HCT116 (cell line): ENCODE measurements around the gene TRIM23. TPM values are rescaled to one million over a fixed set of nuclear protein-coding genes. Genes with fewer than 3 reads are reported as not detected.

ENCODE experiments used
- ATAC-seq: fragments of 200-7000 bp; cut with Tn5 transposase; 2 replicates; pipeline ENCODE4 v1.9.1; 2020; ENCODE audit warnings: mild to moderate bottlenecking, moderate library complexity
- BruUV-seq: library from RNA; stranded (reverse); fragments of 400-500 nt; replicated peaks from 2 replicates; lab custom pipeline; 2021; lab: Mats Ljungman, UMichigan
- CTCF ChIA-PET: fragments of 300-600 bp; sonication (Branson Sonifier 250); formaldehyde crosslinking; loops from one replicate; lab custom pipeline; 2021; ENCODE audit warnings: antibody characterized with exemption; lab: Charles Lee
- POLR2A ChIA-PET: fragments of 300-600, 350-600 bp; sonication (Branson Sonifier 250); formaldehyde crosslinking; loops from one replicate; lab custom pipeline; 2021; ENCODE audit warnings: antibody characterized with exemption; lab: Charles Lee
- RAD21 ChIA-PET, 2 experiments: fragments of 300-600 bp; sonication (Branson Sonifier 250); formaldehyde crosslinking; loops; one replicate each; lab custom pipeline; 2023; ENCODE audit warnings: low total read pairs in 2 of 2; ENCODE audit not compliant: uncharacterized antibody in 2 of 2, unreplicated experiment in 2 of 2, low non-redundant PET in 1 of 2; lab: Charles Lee
- DNase-seq: peaks from one replicate; pipeline ENCODE4 v3.0.0-alpha.2; 2010; ENCODE audit warnings: low read depth, low spot score
- H2AFZ ChIP-seq: fragments of 200-600 bp; shearing (Covaris generic), sonication (generic); 2 replicates; pipeline ENCODE4 v1.6.1; 2017; ENCODE audit warnings: low read depth, mixed run types, mixed read lengths, antibody characterized with exemption, low read length; ENCODE audit not compliant: poor library complexity, severe bottlenecking
- H3K27ac ChIP-seq: 2 replicates; pipeline ENCODE4 v1.5.1; 2012; ENCODE audit warnings: low read depth, low read length
- H3K27me3 ChIP-seq: fragments of 200-600 bp; sonication (generic); 2 replicates; pipeline ENCODE4 v1.6.1; 2016; ENCODE audit warnings: mixed run types, low read length, mixed read lengths; ENCODE audit not compliant: insufficient read depth
- H3K36me3 ChIP-seq, 2 experiments: fragments of 200-500 bp in 1 of 2; fragments of 200-600 bp in 1 of 2; sonication (Bioruptor generic) in 1 of 2; sonication (generic) in 1 of 2; 2 replicates each; pipeline versions ENCODE4 v1.5.1 to v1.6.1; 2014 to 2016; ENCODE audit warnings: low read length in 2 of 2, inconsistent platforms in 1 of 2, mixed read lengths in 1 of 2, mixed run types in 1 of 2; ENCODE audit not compliant: insufficient read depth in 2 of 2, control insufficient read depth in 1 of 2
- H3K4me1 ChIP-seq, 2 experiments: fragments of 200-600 bp in 1 of 2; sonication (generic) in 1 of 2; 2 replicates each; pipeline versions ENCODE4 v1.5.1 to v1.6.1; 2012 to 2017; ENCODE audit warnings: low read length in 2 of 2, inconsistent platforms in 1 of 2, mild to moderate bottlenecking in 1 of 2, mixed read lengths in 1 of 2, mixed run types in 1 of 2, moderate library complexity in 1 of 2; ENCODE audit not compliant: insufficient read depth in 2 of 2, control insufficient read depth in 1 of 2
- H3K4me2 ChIP-seq: fragments of 200-600 bp; sonication (generic); 2 replicates; pipeline ENCODE4 v1.6.1; 2017; ENCODE audit warnings: mixed run types, low read length, mixed read lengths
- H3K4me3 ChIP-seq, 2 experiments: fragments of 200-600 bp in 1 of 2; sonication (generic) in 1 of 2; replicated peaks in 1 of 2; 2 replicates each; pipeline ENCODE4 v1.5.1; 2011 to 2016; ENCODE audit warnings: low read length in 2 of 2, control low read depth in 1 of 2, low read depth in 1 of 2, mild to moderate bottlenecking in 1 of 2, mixed read lengths in 1 of 2, mixed run types in 1 of 2
- H3K79me2 ChIP-seq: fragments of 200-600 bp; sonication (generic); 2 replicates; pipeline ENCODE4 v1.6.1; 2017; ENCODE audit warnings: mild to moderate bottlenecking, mixed run types, low read length, moderate library complexity, mixed read lengths; ENCODE audit not compliant: insufficient read depth
- H3K9ac ChIP-seq: fragments of 200-600 bp; sonication (generic); 2 replicates; pipeline ENCODE4 v1.6.1; 2016; ENCODE audit warnings: low read length, mixed read lengths
- H3K9me2 ChIP-seq: fragments of 200-600 bp; sonication (generic), shearing (Covaris generic); 2 replicates; pipeline ENCODE4 v1.6.1; 2017; ENCODE audit warnings: mixed run types, mild to moderate bottlenecking, moderate library complexity; ENCODE audit not compliant: insufficient read depth
- H3K9me3 ChIP-seq, 2 experiments: fragments of 200-500 bp in 1 of 2; fragments of 200-600 bp in 1 of 2; sonication (Bioruptor generic) in 1 of 2; sonication (generic) in 1 of 2; 2 replicates each; pipeline ENCODE4 v1.6.1; 2014 to 2017; ENCODE audit warnings: low read length in 2 of 2, mixed read lengths in 2 of 2, inconsistent platforms in 1 of 2, low read depth in 1 of 2, mild to moderate bottlenecking in 1 of 2, mixed run types in 1 of 2, moderate library complexity in 1 of 2; ENCODE audit not compliant: control insufficient read depth in 1 of 2, insufficient read depth in 1 of 2
- H4K20me1 ChIP-seq: fragments of 200-600 bp; sonication (generic), shearing (Covaris generic); 2 replicates; pipeline ENCODE4 v1.6.1; 2017; ENCODE audit warnings: mixed run types, mild to moderate bottlenecking, moderate library complexity; ENCODE audit not compliant: insufficient read depth
- EZH2phosphoT487 ChIP-seq: fragments of 200-600 bp; IDR thresholded peaks from 2 replicates; pipeline ENCODE4 v1.6.1; 2018; ENCODE audit warnings: antibody characterized with exemption, borderline replicate concordance
- FOSL1 ChIP-seq: IDR thresholded peaks from 2 replicates; pipeline ENCODE4 v1.6.1; 2012; ENCODE audit warnings: low read depth
- SIN3A ChIP-seq: IDR thresholded peaks from 2 replicates; pipeline ENCODE4 v1.6.1; 2012; ENCODE audit warnings: low read depth
- SRF ChIP-seq: IDR thresholded peaks from 2 replicates; pipeline ENCODE4 v1.6.1; 2012; ENCODE audit warnings: low read depth
- TCF7L2 ChIP-seq: IDR thresholded peaks from 2 replicates; pipeline ENCODE4 v1.7.0; 2011; ENCODE audit warnings: borderline replicate concordance, inconsistent platforms; ENCODE audit not compliant: insufficient read depth, insufficient read length; ENCODE audit errors: extremely low read depth
- intact Hi-C: fragments of 100-400 bp; cut with micrococcal nuclease; formaldehyde crosslinking; loops from 2 replicates; pipeline ENCODE4 v1.10.0; 2022
- total RNA-seq: library from RNA; stranded (reverse); gene quantifications from one replicate; pipeline ENCODE4 v1.2.1, GENCODE V29; 2021; ENCODE audit not compliant: unreplicated experiment
- TF ChIP-seq, protein P1 (sequence below): IDR thresholded peaks from 2 replicates; pipeline ENCODE4 v1.6.1; 2012
- TF ChIP-seq, protein P2 (sequence below), 3 experiments: fragments of 200-600 bp in 1 of 3; sonication (generic) in 1 of 3; IDR thresholded peaks in 2 of 3; conservative IDR thresholded peaks in 1 of 3; 2 replicates each; pipeline ENCODE4 v1.5.1; 2012 to 2017; ENCODE audit warnings: low read depth in 2 of 3, low read length in 2 of 3, antibody characterized with exemption in 1 of 3, borderline replicate concordance in 1 of 3, control low read depth in 1 of 3, mild to moderate bottlenecking in 1 of 3, mixed read lengths in 1 of 3, mixed run types in 1 of 3, moderate library complexity in 1 of 3; ENCODE audit not compliant: insufficient read depth in 1 of 3
- TF ChIP-seq, protein P3 (sequence below): IDR thresholded peaks from 2 replicates; pipeline ENCODE4 v1.6.1; 2011; ENCODE audit warnings: mild to moderate bottlenecking, low read length, moderate library complexity; ENCODE audit not compliant: insufficient replicate concordance; ENCODE audit errors: extremely low read depth
- TF ChIP-seq, protein P4 (sequence below): IDR thresholded peaks from 2 replicates; pipeline ENCODE4 v1.6.1; 2012; ENCODE audit warnings: low read depth

TRIM23 gene
- total RNA-seq, 1 experiment from 2014 or later: 12.2 TPM

DNA sequence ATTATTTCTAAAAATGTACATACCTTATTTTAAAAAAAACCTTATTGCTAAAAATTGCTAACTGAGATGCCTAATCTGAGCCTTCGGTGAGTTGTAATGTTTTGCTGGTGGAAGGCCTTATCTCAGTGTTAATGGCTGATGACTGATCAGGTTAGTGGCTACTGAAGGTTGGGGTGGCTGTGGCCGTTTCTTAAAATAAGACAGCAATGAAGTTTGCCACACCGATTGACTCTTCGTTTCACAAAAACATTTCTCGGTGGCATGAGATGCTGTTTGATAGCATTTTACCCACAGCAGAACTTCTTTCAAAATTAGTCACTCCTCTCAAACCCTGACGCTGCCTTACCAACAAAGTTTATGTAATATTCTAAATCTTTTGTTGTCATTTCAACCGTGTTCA is 75.9 kb downstream of the TRIM23 start:
- ATAC-seq: no peak
- Histone ChIP-seq H3K9ac (no peak overlapping the region), H3K9me2 (no peaks in the 10 kb centered on the region), H3K9me3 (no peaks in the 10 kb centered on the region), H3K4me3 (no peak overlapping the region), H4K20me1 (no peaks in the 10 kb centered on the region), H3K4me2 (no peak overlapping the region), H2AFZ (no peak overlapping the region), H3K79me2 (peaks cover 6% of the 10 kb centered on the region; the same call in 1 of the 2 replicates), H3K4me1 (no peaks in the 10 kb centered on the region), H3K27ac (no peak overlapping the region), H3K27me3 (no peaks in the 10 kb centered on the region), H3K36me3 (peaks cover 12 to 13% of the 10 kb centered on the region in 2 experiments; a peak in 2 of 4 replicates)
- RAD21 ChIA-PET: interaction anchor here in 1 of 2 experiments (0.6 kb wide), 1 partner anchor 38 kb away, joined by 3 read pairs; no protein-coding TSS in a partner anchor
- CTCF ChIA-PET: no interaction called here
- POLR2A ChIA-PET: no interaction called here
- TF ChIP-seq, protein P1, sequence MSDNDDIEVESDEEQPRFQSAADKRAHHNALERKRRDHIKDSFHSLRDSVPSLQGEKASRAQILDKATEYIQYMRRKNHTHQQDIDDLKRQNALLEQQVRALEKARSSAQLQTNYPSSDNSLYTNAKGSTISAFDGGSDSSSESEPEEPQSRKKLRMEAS: no peak
- no peak for TF ChIP-seq SIN3A
- no peak for TF ChIP-seq EZH2phosphoT487
- no peak for TF ChIP-seq FOSL1
- TF ChIP-seq SRF: no peak
- TF ChIP-seq TCF7L2: no peak
- TF ChIP-seq, protein P2, sequence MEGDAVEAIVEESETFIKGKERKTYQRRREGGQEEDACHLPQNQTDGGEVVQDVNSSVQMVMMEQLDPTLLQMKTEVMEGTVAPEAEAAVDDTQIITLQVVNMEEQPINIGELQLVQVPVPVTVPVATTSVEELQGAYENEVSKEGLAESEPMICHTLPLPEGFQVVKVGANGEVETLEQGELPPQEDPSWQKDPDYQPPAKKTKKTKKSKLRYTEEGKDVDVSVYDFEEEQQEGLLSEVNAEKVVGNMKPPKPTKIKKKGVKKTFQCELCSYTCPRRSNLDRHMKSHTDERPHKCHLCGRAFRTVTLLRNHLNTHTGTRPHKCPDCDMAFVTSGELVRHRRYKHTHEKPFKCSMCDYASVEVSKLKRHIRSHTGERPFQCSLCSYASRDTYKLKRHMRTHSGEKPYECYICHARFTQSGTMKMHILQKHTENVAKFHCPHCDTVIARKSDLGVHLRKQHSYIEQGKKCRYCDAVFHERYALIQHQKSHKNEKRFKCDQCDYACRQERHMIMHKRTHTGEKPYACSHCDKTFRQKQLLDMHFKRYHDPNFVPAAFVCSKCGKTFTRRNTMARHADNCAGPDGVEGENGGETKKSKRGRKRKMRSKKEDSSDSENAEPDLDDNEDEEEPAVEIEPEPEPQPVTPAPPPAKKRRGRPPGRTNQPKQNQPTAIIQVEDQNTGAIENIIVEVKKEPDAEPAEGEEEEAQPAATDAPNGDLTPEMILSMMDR (IDR thresholded peaks at IDR 0.05 in 2 of 3, conservative IDR thresholded peaks at IDR 0.05 in 1 of 3; ENCODE audit: borderline replicate concordance in 1 of 3, insufficient read depth in 1 of 3, low read depth in 2 of 3, low read length in 2 of 3): no peak
- TF ChIP-seq, protein P3, sequence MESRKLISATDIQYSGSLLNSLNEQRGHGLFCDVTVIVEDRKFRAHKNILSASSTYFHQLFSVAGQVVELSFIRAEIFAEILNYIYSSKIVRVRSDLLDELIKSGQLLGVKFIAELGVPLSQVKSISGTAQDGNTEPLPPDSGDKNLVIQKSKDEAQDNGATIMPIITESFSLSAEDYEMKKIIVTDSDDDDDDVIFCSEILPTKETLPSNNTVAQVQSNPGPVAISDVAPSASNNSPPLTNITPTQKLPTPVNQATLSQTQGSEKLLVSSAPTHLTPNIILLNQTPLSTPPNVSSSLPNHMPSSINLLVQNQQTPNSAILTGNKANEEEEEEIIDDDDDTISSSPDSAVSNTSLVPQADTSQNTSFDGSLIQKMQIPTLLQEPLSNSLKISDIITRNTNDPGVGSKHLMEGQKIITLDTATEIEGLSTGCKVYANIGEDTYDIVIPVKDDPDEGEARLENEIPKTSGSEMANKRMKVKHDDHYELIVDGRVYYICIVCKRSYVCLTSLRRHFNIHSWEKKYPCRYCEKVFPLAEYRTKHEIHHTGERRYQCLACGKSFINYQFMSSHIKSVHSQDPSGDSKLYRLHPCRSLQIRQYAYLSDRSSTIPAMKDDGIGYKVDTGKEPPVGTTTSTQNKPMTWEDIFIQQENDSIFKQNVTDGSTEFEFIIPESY: no peak
- TF ChIP-seq, protein P4, sequence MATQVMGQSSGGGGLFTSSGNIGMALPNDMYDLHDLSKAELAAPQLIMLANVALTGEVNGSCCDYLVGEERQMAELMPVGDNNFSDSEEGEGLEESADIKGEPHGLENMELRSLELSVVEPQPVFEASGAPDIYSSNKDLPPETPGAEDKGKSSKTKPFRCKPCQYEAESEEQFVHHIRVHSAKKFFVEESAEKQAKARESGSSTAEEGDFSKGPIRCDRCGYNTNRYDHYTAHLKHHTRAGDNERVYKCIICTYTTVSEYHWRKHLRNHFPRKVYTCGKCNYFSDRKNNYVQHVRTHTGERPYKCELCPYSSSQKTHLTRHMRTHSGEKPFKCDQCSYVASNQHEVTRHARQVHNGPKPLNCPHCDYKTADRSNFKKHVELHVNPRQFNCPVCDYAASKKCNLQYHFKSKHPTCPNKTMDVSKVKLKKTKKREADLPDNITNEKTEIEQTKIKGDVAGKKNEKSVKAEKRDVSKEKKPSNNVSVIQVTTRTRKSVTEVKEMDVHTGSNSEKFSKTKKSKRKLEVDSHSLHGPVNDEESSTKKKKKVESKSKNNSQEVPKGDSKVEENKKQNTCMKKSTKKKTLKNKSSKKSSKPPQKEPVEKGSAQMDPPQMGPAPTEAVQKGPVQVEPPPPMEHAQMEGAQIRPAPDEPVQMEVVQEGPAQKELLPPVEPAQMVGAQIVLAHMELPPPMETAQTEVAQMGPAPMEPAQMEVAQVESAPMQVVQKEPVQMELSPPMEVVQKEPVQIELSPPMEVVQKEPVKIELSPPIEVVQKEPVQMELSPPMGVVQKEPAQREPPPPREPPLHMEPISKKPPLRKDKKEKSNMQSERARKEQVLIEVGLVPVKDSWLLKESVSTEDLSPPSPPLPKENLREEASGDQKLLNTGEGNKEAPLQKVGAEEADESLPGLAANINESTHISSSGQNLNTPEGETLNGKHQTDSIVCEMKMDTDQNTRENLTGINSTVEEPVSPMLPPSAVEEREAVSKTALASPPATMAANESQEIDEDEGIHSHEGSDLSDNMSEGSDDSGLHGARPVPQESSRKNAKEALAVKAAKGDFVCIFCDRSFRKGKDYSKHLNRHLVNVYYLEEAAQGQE: no peak
- no peak for DNase-seq
- intact Hi-C loops: no loop called here
- no TSS peak for BruUV-seq
